Measurements from ENCODE around the gene SOS1.

Gene SOS1

GRCh38 chr2:39120771-39121522, at the start of gene SOS1:
Gene SOS1, minus strand, starts transcription at chr2:39121051. Its CDS starts 629 bp downstream, at chr2:39120422.
- Histone ChIP-seq H3K4me3 (ENCODE audit: low read depth, low read length) (peak within 1 kb of the TSS; percentile 77), H3K27ac (peak within 1 kb of the TSS; percentile 81), H3K27me3 (ENCODE audit: insufficient read depth, low read depth, severe bottlenecking) (no peaks in the 10 kb centered on the region), H3K36me3 (no peaks in the 10 kb centered on the region; the same call in 1 of the 2 replicates), H3K9me3 (ENCODE audit: severe bottlenecking) (no peaks in the 10 kb centered on the region)
- TF ChIP-seq CTCF (IDR thresholded peaks at IDR 0.05; ENCODE audit: low read depth, low read length): no peak
- DNase-seq: peak; percentile 99

- TF ChIP-seq CTCF (IDR thresholded peaks at IDR 0.05; ENCODE audit: low read depth, low read length): no peak
- H3K4me3 ChIP-seq (ENCODE audit: low read depth, low read length): no peak overlapping the region
- DNase-seq: no peak
- H3K9me3 ChIP-seq (ENCODE audit: severe bottlenecking): no peaks in the 10 kb centered on the region
- no peak overlapping the region for H3K27ac ChIP-seq
- no peaks in the 10 kb centered on the region for H3K36me3 ChIP-seq
- no peaks in the 10 kb centered on the region for H3K27me3 ChIP-seq (ENCODE audit: insufficient read depth, low read depth, severe bottlenecking)
Observed at GRCh38 chr2:39164089-39164488, 43.2 kb upstream of the SOS1 start.

- H3K4me3 ChIP-seq (ENCODE audit: low read depth, low read length): no peak overlapping the region
- no peaks in the 10 kb centered on the region for H3K27me3 ChIP-seq (ENCODE audit: insufficient read depth, low read depth, severe bottlenecking)
- H3K36me3 ChIP-seq: no peaks in the 10 kb centered on the region
- TF ChIP-seq CTCF (IDR thresholded peaks at IDR 0.05; ENCODE audit: low read depth, low read length): no peak
- no peaks in the 10 kb centered on the region for H3K9me3 ChIP-seq (ENCODE audit: severe bottlenecking)
- no peak for DNase-seq
- H3K27ac ChIP-seq: no peak overlapping the region
Observed at GRCh38 chr2:39160982-39161381, 40.1 kb upstream of the SOS1 start.

- no peaks in the 10 kb centered on the region for H3K27me3 ChIP-seq (ENCODE audit: insufficient read depth, low read depth, severe bottlenecking)
- H3K9me3 ChIP-seq (ENCODE audit: severe bottlenecking): no peaks in the 10 kb centered on the region
- no peak for DNase-seq
- TF ChIP-seq CTCF (IDR thresholded peaks at IDR 0.05; ENCODE audit: low read depth, low read length): no peak
- H3K27ac ChIP-seq: no peak overlapping the region
- no peak overlapping the region for H3K4me3 ChIP-seq (ENCODE audit: low read depth, low read length)
- H3K36me3 ChIP-seq: no peaks in the 10 kb centered on the region
Observed at GRCh38 chr2:39159283-39159682, 38.4 kb upstream of the SOS1 start.

GRCh38 chr2:39158351-39158750, 37.5 kb upstream of the SOS1 start:
- no peaks in the 10 kb centered on the region for H3K27me3 ChIP-seq (ENCODE audit: insufficient read depth, low read depth, severe bottlenecking)
- no peak for DNase-seq
- H3K9me3 ChIP-seq (ENCODE audit: severe bottlenecking): no peaks in the 10 kb centered on the region
- no peak overlapping the region for H3K27ac ChIP-seq
- TF ChIP-seq CTCF (IDR thresholded peaks at IDR 0.05; ENCODE audit: low read depth, low read length): no peak
- no peaks in the 10 kb centered on the region for H3K36me3 ChIP-seq
- no peak overlapping the region for H3K4me3 ChIP-seq (ENCODE audit: low read depth, low read length)

- TF ChIP-seq CTCF (IDR thresholded peaks at IDR 0.05; ENCODE audit: low read depth, low read length): no peak
Observed at GRCh38 chr2:39156846-39157245, 36.0 kb upstream of the SOS1 start.

More at GRCh38 chr2:39156846-39157245, 36.0 kb upstream of the SOS1 start:
- Histone ChIP-seq H3K9me3 (ENCODE audit: severe bottlenecking) (no peaks in the 10 kb centered on the region), H3K27me3 (ENCODE audit: insufficient read depth, low read depth, severe bottlenecking) (no peaks in the 10 kb centered on the region), H3K36me3 (no peaks in the 10 kb centered on the region), H3K4me3 (ENCODE audit: low read depth, low read length) (no peak overlapping the region), H3K27ac (no peak overlapping the region)
- DNase-seq: no peak
